ENCODE results near the gene GPR65. TPM values are rescaled to one million over a fixed set of nuclear protein-coding genes. Genes with fewer than 3 reads are reported as not detected.

Gene GPR65
- total RNA-seq, 1 donor from 2014 or later: 0.54 TPM

GRCh38 chr14:88008039-88008742 is 3.3 kb downstream of the GPR65 start:
- Mint-ChIP-seq H3K4me3 (ENCODE audit: unreplicated experiment) (no peak overlapping the region), H3K27ac (ENCODE audit: unreplicated experiment) (no peak overlapping the region), H3K36me3 (ENCODE audit: low read depth, unreplicated experiment) (no peaks in the 10 kb centered on the region), H3K4me1 (ENCODE audit: low read depth, unreplicated experiment) (peaks cover 8% of the 10 kb centered on the region), H3K9me3 (ENCODE audit: unreplicated experiment) (no peaks in the 10 kb centered on the region), H3K27me3 (ENCODE audit: low read depth, unreplicated experiment) (no peaks in the 10 kb centered on the region)
- Histone ChIP-seq H3K9ac (ENCODE audit: low read length) (no peak overlapping the region), H3K4me1 (ENCODE audit: insufficient read depth, low read length) (no peaks in the 10 kb centered on the region), H3K4me2 (ENCODE audit: low read length) (no peak overlapping the region), H4K20me1 (ENCODE audit: insufficient read depth, low read length) (no peaks in the 10 kb centered on the region), H3K79me2 (ENCODE audit: insufficient read depth, low read length) (no peaks in the 10 kb centered on the region), H3K9me3 (ENCODE audit: insufficient read depth, low read depth, low read length) (no peaks in the 10 kb centered on the region), H2AFZ (ENCODE audit: low read depth, low read length) (no peak overlapping the region), H3K4me3 (ENCODE audit: insufficient read depth, low read depth, low read length) (no peak overlapping the region), H3K27me3 (ENCODE audit: insufficient read depth, low read length) (peaks cover 3% of the 10 kb centered on the region), H3K36me3 (ENCODE audit: insufficient read depth, low read length) (no peaks in the 10 kb centered on the region), H3K27ac (ENCODE audit: low read depth, low read length) (no peak overlapping the region)
- no peak for DNase-seq (ENCODE audit: low read depth)
- no peak for FAIRE-seq
- no peak for TF ChIP-seq EZH2 (IDR thresholded peaks at IDR 0.05; ENCODE audit: insufficient read depth, low read length)
- no peak for TF ChIP-seq CTCF (IDR thresholded peaks at IDR 0.05; ENCODE audit: insufficient read depth, low read depth, low read length)

- no peaks in the 10 kb centered on the region for H3K4me1 ChIP-seq (ENCODE audit: insufficient read depth, low read length)
- H3K4me3 Mint-ChIP-seq (ENCODE audit: unreplicated experiment): no peak overlapping the region
These were observed 4.6 kb downstream of the GPR65 start for GRCh38 chr14:88009486-88009885.

More at GRCh38 chr14:88009486-88009885, 4.6 kb downstream of the GPR65 start:
- TF ChIP-seq EZH2 (IDR thresholded peaks at IDR 0.05; ENCODE audit: insufficient read depth, low read length): no peak
- no peak for TF ChIP-seq CTCF (IDR thresholded peaks at IDR 0.05; ENCODE audit: insufficient read depth, low read depth, low read length)
- Histone ChIP-seq H3K9ac (ENCODE audit: low read length) (no peak overlapping the region), H3K9me3 (ENCODE audit: insufficient read depth, low read depth, low read length) (no peaks in the 10 kb centered on the region), H2AFZ (ENCODE audit: low read depth, low read length) (no peak overlapping the region), H3K36me3 (ENCODE audit: insufficient read depth, low read length) (no peaks in the 10 kb centered on the region), H3K27me3 (ENCODE audit: insufficient read depth, low read length) (peaks cover 3% of the 10 kb centered on the region), H3K4me2 (ENCODE audit: low read length) (no peak overlapping the region), H3K79me2 (ENCODE audit: insufficient read depth, low read length) (no peaks in the 10 kb centered on the region), H4K20me1 (ENCODE audit: insufficient read depth, low read length) (no peaks in the 10 kb centered on the region), H3K27ac (ENCODE audit: low read depth, low read length) (no peak overlapping the region), H3K4me3 (ENCODE audit: insufficient read depth, low read depth, low read length) (no peak overlapping the region)
- peaks cover 8% of the 10 kb centered on the region for H3K4me1 Mint-ChIP-seq (ENCODE audit: low read depth, unreplicated experiment)
- no peaks in the 10 kb centered on the region for H3K36me3 Mint-ChIP-seq (ENCODE audit: low read depth, unreplicated experiment)
- FAIRE-seq: no peak
- H3K27me3 Mint-ChIP-seq (ENCODE audit: low read depth, unreplicated experiment): no peaks in the 10 kb centered on the region
- H3K27ac Mint-ChIP-seq (ENCODE audit: unreplicated experiment): no peak overlapping the region
- DNase-seq (ENCODE audit: low read depth): no peak
- H3K9me3 Mint-ChIP-seq (ENCODE audit: unreplicated experiment): no peaks in the 10 kb centered on the region
